ENCODE measurements around the gene RBM33. TPM values are rescaled to one million over a fixed set of nuclear protein-coding genes. Genes with fewer than 3 reads are reported as not detected.
"Not testable (repeated sequence)": the region's sequence is repeated elsewhere in the genome, so short reads cannot be mapped to it uniquely, and the experiment has no call there.

RBM33 gene
- total and polyA plus RNA-seq, 2 of the 13 experiments (the other 11 are each of a cell fraction or from before 2014, with no cell fraction given): 12.4 to 28.9 TPM

- FAIRE-seq; H3K4me3 ChIP-seq (replicated peaks in 1 of 3; ENCODE audit: insufficient read depth in 1 of 3, low read depth in 2 of 3, low read length in 3 of 3); H3K4me2 ChIP-seq (ENCODE audit: low read depth, low read length); DNase-seq (ENCODE audit: low spot score); H3K27ac ChIP-seq (ENCODE audit: extremely low read length, insufficient read depth, low read length); CTCF ChIA-PET (ENCODE audit: low intra/inter-chr PET ratio, low total read pairs); H2AFZ ChIP-seq (ENCODE audit: low read length); H3K27me3 ChIP-seq (ENCODE audit: control insufficient read depth in 1 of 2, insufficient read depth in 2 of 2, low read length in 2 of 2); BruUV-seq (replicated peaks); in situ Hi-C loops (cut with HindIII; ENCODE audit: extremely low pct_ligation_motif_present, low pct_unique_long_range_greater_than_20kb); intact Hi-C loops (cut with micrococcal nuclease; ENCODE audit: unreplicated experiment); POLR2A ChIA-PET; H3K9me3 ChIP-seq (ENCODE audit: low read length); H3K9ac ChIP-seq (ENCODE audit: insufficient read depth, low read depth, low read length); ATAC-seq: not testable (repeated sequence)
- WGBS (ENCODE audit: low lambda C conversion rate): 89% methylated on average over 2 of the region's 2 CpGs
- Histone ChIP-seq H3K79me2 (ENCODE audit: insufficient read depth, low read length) (peaks cover 67% of the 10 kb centered on the region), H3K4me1 (ENCODE audit: insufficient read depth, low read length) (peaks cover 49% of the 10 kb centered on the region), H4K20me1 (ENCODE audit: insufficient read depth, low read length) (peaks cover 25% of the 10 kb centered on the region), H3K36me3 (replicated peaks in 1 of 2; ENCODE audit: control insufficient read depth in 1 of 2, insufficient read depth in 2 of 2, low read length in 2 of 2) (peaks cover 7 to 28% of the 10 kb centered on the region in 2 experiments; a peak in 4 of 5 replicates)
Observed at GRCh38 chr7:155688237-155688636, 43.8 kb downstream of the RBM33 start.

- H3K9me3 ChIP-seq (ENCODE audit: low read length); ATAC-seq; H3K4me3 ChIP-seq (replicated peaks in 1 of 3; ENCODE audit: insufficient read depth in 1 of 3, low read depth in 2 of 3, low read length in 3 of 3); intact Hi-C loops (cut with micrococcal nuclease; ENCODE audit: unreplicated experiment); H3K27ac ChIP-seq (ENCODE audit: extremely low read length, insufficient read depth, low read length); H3K4me2 ChIP-seq (ENCODE audit: low read depth, low read length); H3K9ac ChIP-seq (ENCODE audit: insufficient read depth, low read depth, low read length); CTCF ChIA-PET (ENCODE audit: low intra/inter-chr PET ratio, low total read pairs); H3K27me3 ChIP-seq (ENCODE audit: control insufficient read depth in 1 of 2, insufficient read depth in 2 of 2, low read length in 2 of 2); DNase-seq (ENCODE audit: low spot score); in situ Hi-C loops (cut with HindIII; ENCODE audit: extremely low pct_ligation_motif_present, low pct_unique_long_range_greater_than_20kb); FAIRE-seq; POLR2A ChIA-PET; BruUV-seq (replicated peaks); H2AFZ ChIP-seq (ENCODE audit: low read length): not testable (repeated sequence)
- Histone ChIP-seq H3K79me2 (ENCODE audit: insufficient read depth, low read length) (peaks cover 65% of the 10 kb centered on the region), H4K20me1 (ENCODE audit: insufficient read depth, low read length) (peaks cover 30% of the 10 kb centered on the region), H3K4me1 (ENCODE audit: insufficient read depth, low read length) (peaks cover 32% of the 10 kb centered on the region), H3K36me3 (replicated peaks in 1 of 2; ENCODE audit: control insufficient read depth in 1 of 2, insufficient read depth in 2 of 2, low read length in 2 of 2) (peaks cover 2 to 17% of the 10 kb centered on the region in 2 experiments; a peak in 1 of 5 replicates)
- TF ChIP-seq ZNF317 (CRISPR knock-in tag; IDR thresholded peaks at IDR 0.05): peak; percentile 78; the same call in 1 of the 2 replicates
- WGBS (ENCODE audit: low lambda C conversion rate): 93% methylated on average over 3 of the region's 3 CpGs
Observed at GRCh38 chr7:155690655-155691054, 46.2 kb downstream of the RBM33 start.

- no peak overlapping the region for H3K9ac ChIP-seq (ENCODE audit: insufficient read depth, low read depth, low read length)
- DNase-seq (ENCODE audit: low spot score) (peak; percentile 49), ATAC-seq (peak; percentile 89), FAIRE-seq (no peak)
- in situ Hi-C loops (cut with HindIII; ENCODE audit: extremely low pct_ligation_motif_present, low pct_unique_long_range_greater_than_20kb) (no loop called here), intact Hi-C loops (cut with micrococcal nuclease; ENCODE audit: unreplicated experiment) (no loop called here)
- H3K27ac ChIP-seq (ENCODE audit: extremely low read length, insufficient read depth, low read length): no peak overlapping the region
- peaks cover 37% of the 10 kb centered on the region for H3K4me1 ChIP-seq (ENCODE audit: insufficient read depth, low read length)
- H2AFZ ChIP-seq (ENCODE audit: low read length): no peak overlapping the region
- WGBS (ENCODE audit: low lambda C conversion rate): 82% methylated on average over 5 of the region's 5 CpGs
- no peak overlapping the region for H3K4me3 ChIP-seq (replicated peaks in 1 of 3; ENCODE audit: insufficient read depth in 1 of 3, low read depth in 2 of 3, low read length in 3 of 3)
- peaks cover 44% of the 10 kb centered on the region for H4K20me1 ChIP-seq (ENCODE audit: insufficient read depth, low read length)
- no peaks in the 10 kb centered on the region for H3K9me3 ChIP-seq (ENCODE audit: low read length)
- CTCF ChIA-PET (ENCODE audit: low intra/inter-chr PET ratio, low total read pairs): no interaction called here
- H3K36me3 ChIP-seq (replicated peaks in 1 of 2; ENCODE audit: control insufficient read depth in 1 of 2, insufficient read depth in 2 of 2, low read length in 2 of 2): peaks cover 0 to 17% of the 10 kb centered on the region in 2 experiments; a peak in 1 of 5 replicates
- no peaks in the 10 kb centered on the region for H3K27me3 ChIP-seq (ENCODE audit: control insufficient read depth in 1 of 2, insufficient read depth in 2 of 2, low read length in 2 of 2)
- no TSS peak for BruUV-seq (replicated peaks)
- POLR2A ChIA-PET: no interaction called here
- peaks cover 71% of the 10 kb centered on the region for H3K79me2 ChIP-seq (ENCODE audit: insufficient read depth, low read length)
- no peak overlapping the region for H3K4me2 ChIP-seq (ENCODE audit: low read depth, low read length)
- TF ChIP-seq GABPA (IDR thresholded peaks at IDR 0.05; ENCODE audit: low read depth, low read length) (peak; percentile 27; the same call in 1 of the 2 replicates), GABPA (CRISPR knock-in tag; IDR thresholded peaks at IDR 0.05; ENCODE audit: low read depth) (peak; percentile 81), ZNF292 (CRISPR knock-in tag; IDR thresholded peaks at IDR 0.05; ENCODE audit: borderline replicate concordance, low read depth) (no peak), MED1 (CRISPR knock-in tag; IDR thresholded peaks at IDR 0.05) (0 out of 2 replicates have a peak, but pooled peaks have one; percentile 27), SAP130 (CRISPR knock-in tag; IDR thresholded peaks at IDR 0.05; ENCODE audit: low read depth) (peak; percentile 62), POGZ (CRISPR knock-in tag; IDR thresholded peaks at IDR 0.05) (peak; percentile 42; the same call in 1 of the 2 replicates), FOXA1 (IDR thresholded peaks at IDR 0.05) (no peak), FOXA1 (CRISPR knock-in tag; IDR thresholded peaks at IDR 0.05) (0 out of 2 replicates have a peak, but pooled peaks have one; percentile 14), ETV5 (CRISPR knock-in tag; IDR thresholded peaks at IDR 0.05; ENCODE audit: borderline replicate concordance) (peak; percentile 68; the same call in 1 of the 2 replicates)
- TF ChIP-seq, protein P1, sequence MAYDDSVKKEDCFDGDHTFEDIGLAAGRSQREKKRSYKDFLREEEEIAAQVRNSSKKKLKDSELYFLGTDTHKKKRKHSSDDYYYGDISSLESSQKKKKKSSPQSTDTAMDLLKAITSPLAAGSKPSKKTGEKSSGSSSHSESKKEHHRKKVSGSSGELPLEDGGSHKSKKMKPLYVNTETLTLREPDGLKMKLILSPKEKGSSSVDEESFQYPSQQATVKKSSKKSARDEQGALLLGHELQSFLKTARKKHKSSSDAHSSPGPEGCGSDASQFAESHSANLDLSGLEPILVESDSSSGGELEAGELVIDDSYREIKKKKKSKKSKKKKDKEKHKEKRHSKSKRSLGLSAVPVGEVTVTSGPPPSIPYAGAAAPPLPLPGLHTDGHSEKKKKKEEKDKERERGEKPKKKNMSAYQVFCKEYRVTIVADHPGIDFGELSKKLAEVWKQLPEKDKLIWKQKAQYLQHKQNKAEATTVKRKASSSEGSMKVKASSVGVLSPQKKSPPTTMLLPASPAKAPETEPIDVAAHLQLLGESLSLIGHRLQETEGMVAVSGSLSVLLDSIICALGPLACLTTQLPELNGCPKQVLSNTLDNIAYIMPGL (CRISPR knock-in tag; IDR thresholded peaks at IDR 0.05; ENCODE audit: borderline replicate concordance in 1 of 2, low read depth in 1 of 2): no peak
Observed at GRCh38 chr7:155692317-155692716, 47.9 kb downstream of the RBM33 start.
